Neural cell (in vitro differentiated cells): ENCODE data around the gene TPGS1. TPM values are rescaled to one million over a fixed set of nuclear protein-coding genes. Genes with fewer than 3 reads are reported as not detected.

Experiments used
- H2AFZ ChIP-seq: fragments of 200-600, 300-800 bp; sonication (generic), shearing (Covaris generic); 2 replicates; pipeline ENCODE4 v1.6.0; 2014; ENCODE audit warnings: low read depth, mild to moderate bottlenecking, antibody characterized with exemption, low read length, moderate library complexity
- H3F3A ChIP-seq: fragments of 200-600 bp; shearing (Covaris generic); 2 replicates; pipeline ENCODE4 v1.6.1; 2016; ENCODE audit warnings: mild to moderate bottlenecking, moderate library complexity, mixed read lengths, antibody characterized with exemption, low read length; ENCODE audit not compliant: insufficient read depth, poor library complexity, severe bottlenecking
- H3K27ac ChIP-seq: fragments of 200-600, 300-800 bp; sonication (generic), shearing (Covaris generic); 2 replicates; pipeline ENCODE4 v1.5.1; 2014; ENCODE audit warnings: mild to moderate bottlenecking, low read length, moderate library complexity
- H3K27me3 ChIP-seq: fragments of 300-800, 200-600 bp; sonication (generic), shearing (Covaris generic); 2 replicates; pipeline ENCODE4 v1.6.0; 2014; ENCODE audit warnings: mild to moderate bottlenecking, low read depth, low read length, moderate library complexity; ENCODE audit not compliant: insufficient read depth
- H3K36me3 ChIP-seq: fragments of 300-800, 200-600 bp; sonication (generic), shearing (Covaris generic); 2 replicates; pipeline ENCODE4 v1.5.1; 2014; ENCODE audit warnings: mild to moderate bottlenecking, antibody characterized with exemption, low read length, moderate library complexity; ENCODE audit not compliant: insufficient read depth
- H3K4me2 ChIP-seq: fragments of 300-800, 200-600 bp; sonication (generic), shearing (Covaris generic); 2 replicates; pipeline ENCODE4 v1.6.0; 2014; ENCODE audit warnings: mild to moderate bottlenecking, low read length
- H3K4me3 ChIP-seq: fragments of 300-800, 200-600 bp; sonication (generic), shearing (Covaris generic); 2 replicates; pipeline ENCODE4 v1.5.1; 2014; ENCODE audit warnings: mild to moderate bottlenecking, low read length, moderate library complexity
- H3K79me2 ChIP-seq: fragments of 200-600 bp; shearing (Covaris generic); replicated peaks from 2 replicates; pipeline ENCODE4 v1.6.0; 2014; ENCODE audit warnings: mild to moderate bottlenecking, low read length, moderate library complexity; ENCODE audit not compliant: insufficient read depth
- H3K9ac ChIP-seq: fragments of 300-800, 200-600 bp; sonication (generic), shearing (Covaris generic); 2 replicates; pipeline ENCODE4 v1.6.1; 2016; ENCODE audit warnings: mild to moderate bottlenecking, low read length, mixed read lengths
- H3K9me2 ChIP-seq: fragments of 200-600 bp; shearing (Covaris generic); 2 replicates; pipeline ENCODE4 v1.6.1; 2016; ENCODE audit warnings: mild to moderate bottlenecking, low read length, mixed read lengths; ENCODE audit not compliant: insufficient read depth
- H3K9me3 ChIP-seq: fragments of 200-600, 300-800 bp; sonication (generic), shearing (Covaris generic); 2 replicates; pipeline ENCODE4 v1.6.1; 2016; ENCODE audit warnings: mild to moderate bottlenecking, mixed run types, low read length, moderate library complexity, mixed read lengths
- H4K20me1 ChIP-seq: fragments of 200-600 bp; shearing (Covaris generic); 2 replicates; pipeline ENCODE4 v1.6.1; 2016; ENCODE audit warnings: mild to moderate bottlenecking, mixed run types; ENCODE audit not compliant: insufficient read depth
- EP300 ChIP-seq: fragments of 450-650 bp; conservative IDR thresholded peaks from 2 replicates; pipeline ENCODE4 v1.6.1; 2014; ENCODE audit warnings: antibody characterized with exemption, mild to moderate bottlenecking, moderate library complexity; ENCODE audit not compliant: poor library complexity, severe bottlenecking
- EZH2 ChIP-seq: fragments of 200-600, 300-800 bp; shearing (Covaris generic), sonication (generic); IDR thresholded peaks from 2 replicates; pipeline ENCODE4 v1.6.1; 2014; ENCODE audit warnings: antibody characterized with exemption, low read length, borderline replicate concordance, mild to moderate bottlenecking; ENCODE audit not compliant: insufficient read depth, poor library complexity, severe bottlenecking
- MXI1 ChIP-seq: fragments of 450-650 bp; conservative IDR thresholded peaks from 2 replicates; pipeline ENCODE4 v1.6.1; 2014; ENCODE audit warnings: antibody characterized with exemption, mild to moderate bottlenecking; ENCODE audit not compliant: poor library complexity, severe bottlenecking
- POLR2AphosphoS5 ChIP-seq: IDR thresholded peaks from 2 replicates; pipeline ENCODE4 v1.6.1; 2012
- RAD21 ChIP-seq: fragments of 450-650 bp; conservative IDR thresholded peaks from 2 replicates; pipeline ENCODE4 v1.6.1; 2014; ENCODE audit warnings: antibody characterized with exemption, mild to moderate bottlenecking, moderate library complexity
- SMC3 ChIP-seq: fragments of 450-650 bp; conservative IDR thresholded peaks from 2 replicates; pipeline ENCODE4 v1.6.1; 2014; ENCODE audit warnings: antibody characterized with exemption, mild to moderate bottlenecking, moderate library complexity; ENCODE audit not compliant: poor library complexity
- TAF1 ChIP-seq: IDR thresholded peaks from 2 replicates; pipeline ENCODE4 v1.6.1; 2012; ENCODE audit warnings: low read depth
- polyA plus RNA-seq: library from polyadenylated mRNA; depleted of rRNA; stranded (reverse); fragments of >200 nt; gene quantifications from 2 replicates; pipeline ENCODE4 v1.2.3, GENCODE V29; 2014
- TF ChIP-seq, protein P1 (sequence below): fragments of 450-650 bp; IDR thresholded peaks from 2 replicates; pipeline ENCODE4 v1.5.1; 2014; ENCODE audit warnings: antibody characterized with exemption, mild to moderate bottlenecking, moderate library complexity; ENCODE audit not compliant: poor library complexity, severe bottlenecking
- TF ChIP-seq, protein P2 (sequence below): IDR thresholded peaks from 2 replicates; pipeline ENCODE4 v1.6.1; 2012; ENCODE audit warnings: borderline replicate concordance

Gene TPGS1
- polyA plus RNA-seq, 1 donor from 2014 or later = 79.6 TPM

DNA sequence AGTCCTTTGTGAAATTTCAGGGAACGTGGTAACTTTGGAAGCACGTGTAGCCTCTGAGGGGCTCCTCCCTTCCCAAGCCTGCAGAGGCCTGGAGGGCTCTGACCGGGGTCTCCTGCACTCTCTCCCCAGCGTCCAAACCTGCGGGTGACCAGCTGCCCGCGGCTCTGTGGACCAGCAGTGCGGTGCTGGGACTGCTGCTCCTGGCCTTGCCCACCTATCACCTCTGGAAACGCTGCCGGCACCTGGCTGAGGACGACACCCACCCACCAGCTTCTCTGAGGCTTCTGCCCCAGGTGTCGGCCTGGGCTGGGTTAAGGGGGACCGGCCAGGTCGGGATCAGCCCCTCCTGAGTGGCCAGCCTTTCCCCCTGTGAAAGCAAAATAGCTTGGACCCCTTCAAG lies 2.7 kb upstream of the TPGS1 start:
- H3K27me3 ChIP-seq = peaks cover 5% of the 10 kb centered on the region
- no peak overlapping the region for H3K9ac ChIP-seq
- peaks cover 12% of the 10 kb centered on the region for H3K79me2 ChIP-seq
- no peaks in the 10 kb centered on the region for H4K20me1 ChIP-seq
- TF ChIP-seq RAD21 (no peak), EP300 (no peak), SMC3 (no peak), MXI1 (no peak), TAF1 (no peak), POLR2AphosphoS5 (no peak)
- TF ChIP-seq, protein P1, sequence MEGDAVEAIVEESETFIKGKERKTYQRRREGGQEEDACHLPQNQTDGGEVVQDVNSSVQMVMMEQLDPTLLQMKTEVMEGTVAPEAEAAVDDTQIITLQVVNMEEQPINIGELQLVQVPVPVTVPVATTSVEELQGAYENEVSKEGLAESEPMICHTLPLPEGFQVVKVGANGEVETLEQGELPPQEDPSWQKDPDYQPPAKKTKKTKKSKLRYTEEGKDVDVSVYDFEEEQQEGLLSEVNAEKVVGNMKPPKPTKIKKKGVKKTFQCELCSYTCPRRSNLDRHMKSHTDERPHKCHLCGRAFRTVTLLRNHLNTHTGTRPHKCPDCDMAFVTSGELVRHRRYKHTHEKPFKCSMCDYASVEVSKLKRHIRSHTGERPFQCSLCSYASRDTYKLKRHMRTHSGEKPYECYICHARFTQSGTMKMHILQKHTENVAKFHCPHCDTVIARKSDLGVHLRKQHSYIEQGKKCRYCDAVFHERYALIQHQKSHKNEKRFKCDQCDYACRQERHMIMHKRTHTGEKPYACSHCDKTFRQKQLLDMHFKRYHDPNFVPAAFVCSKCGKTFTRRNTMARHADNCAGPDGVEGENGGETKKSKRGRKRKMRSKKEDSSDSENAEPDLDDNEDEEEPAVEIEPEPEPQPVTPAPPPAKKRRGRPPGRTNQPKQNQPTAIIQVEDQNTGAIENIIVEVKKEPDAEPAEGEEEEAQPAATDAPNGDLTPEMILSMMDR = no peak
- H3K4me2 ChIP-seq = no peak overlapping the region
- no peaks in the 10 kb centered on the region for H3K36me3 ChIP-seq
- no peak overlapping the region for H3K27ac ChIP-seq
- no peaks in the 10 kb centered on the region for H3K9me2 ChIP-seq
- H3K9me3 ChIP-seq = no peaks in the 10 kb centered on the region
- no peak overlapping the region for H3K4me3 ChIP-seq
- H2AFZ ChIP-seq = no peak overlapping the region
- H3F3A ChIP-seq = no peaks in the 10 kb centered on the region

DNA sequence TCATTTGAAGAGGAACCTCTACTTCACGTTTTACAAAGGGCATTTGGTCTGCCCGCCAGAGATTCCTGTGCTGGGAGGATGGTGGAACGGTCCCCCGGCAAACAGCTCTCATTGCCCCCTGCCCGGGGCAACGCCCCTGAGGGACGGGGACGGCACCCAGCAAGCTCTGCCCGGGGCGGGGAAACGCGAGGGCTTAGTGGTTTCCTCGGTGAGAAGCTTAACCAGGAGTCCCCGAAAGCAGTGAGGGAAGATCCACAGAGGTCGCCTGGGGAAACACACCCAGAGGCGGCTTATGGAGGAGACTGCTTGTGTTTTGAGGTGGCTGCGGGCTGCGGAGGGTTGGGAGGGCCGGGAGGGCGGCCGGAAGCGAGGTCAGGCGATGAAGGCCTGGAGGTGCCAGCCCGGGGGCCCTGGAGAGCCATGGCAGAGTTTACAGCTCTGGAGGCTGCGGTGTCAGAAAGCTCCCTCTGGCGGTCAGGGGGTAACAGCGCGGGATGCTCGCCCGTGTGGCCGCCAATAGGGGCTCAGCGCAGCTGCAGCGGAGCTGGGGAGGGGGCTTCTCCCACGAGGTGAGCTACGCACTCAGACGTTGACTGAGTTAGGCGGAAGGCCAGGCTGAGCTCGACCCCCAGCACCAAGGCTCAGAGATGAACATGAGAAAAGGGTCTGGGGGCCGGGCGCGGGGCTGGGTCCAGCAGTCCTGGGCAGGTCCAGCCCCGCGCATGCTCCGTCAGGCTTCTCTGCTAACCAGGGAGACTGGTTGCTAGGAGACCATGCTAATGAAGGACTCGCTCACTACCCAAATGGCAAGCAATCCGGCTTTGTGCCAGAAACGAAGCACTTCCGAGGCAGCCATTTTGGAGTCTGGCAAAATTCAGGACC lies 652 bp upstream of the TPGS1 start:
- H3K9me3 ChIP-seq = no peaks in the 10 kb centered on the region
- TF ChIP-seq, protein P1 = peak; percentile 100
- TF ChIP-seq EZH2 (no peak), TAF1 (no peak), POLR2AphosphoS5 (peak; percentile 79), SMC3 (peak; percentile 98), EP300 (peak; percentile 65), RAD21 (peak; percentile 93), MXI1 (peak; percentile 81)
- TF ChIP-seq, protein P2, sequence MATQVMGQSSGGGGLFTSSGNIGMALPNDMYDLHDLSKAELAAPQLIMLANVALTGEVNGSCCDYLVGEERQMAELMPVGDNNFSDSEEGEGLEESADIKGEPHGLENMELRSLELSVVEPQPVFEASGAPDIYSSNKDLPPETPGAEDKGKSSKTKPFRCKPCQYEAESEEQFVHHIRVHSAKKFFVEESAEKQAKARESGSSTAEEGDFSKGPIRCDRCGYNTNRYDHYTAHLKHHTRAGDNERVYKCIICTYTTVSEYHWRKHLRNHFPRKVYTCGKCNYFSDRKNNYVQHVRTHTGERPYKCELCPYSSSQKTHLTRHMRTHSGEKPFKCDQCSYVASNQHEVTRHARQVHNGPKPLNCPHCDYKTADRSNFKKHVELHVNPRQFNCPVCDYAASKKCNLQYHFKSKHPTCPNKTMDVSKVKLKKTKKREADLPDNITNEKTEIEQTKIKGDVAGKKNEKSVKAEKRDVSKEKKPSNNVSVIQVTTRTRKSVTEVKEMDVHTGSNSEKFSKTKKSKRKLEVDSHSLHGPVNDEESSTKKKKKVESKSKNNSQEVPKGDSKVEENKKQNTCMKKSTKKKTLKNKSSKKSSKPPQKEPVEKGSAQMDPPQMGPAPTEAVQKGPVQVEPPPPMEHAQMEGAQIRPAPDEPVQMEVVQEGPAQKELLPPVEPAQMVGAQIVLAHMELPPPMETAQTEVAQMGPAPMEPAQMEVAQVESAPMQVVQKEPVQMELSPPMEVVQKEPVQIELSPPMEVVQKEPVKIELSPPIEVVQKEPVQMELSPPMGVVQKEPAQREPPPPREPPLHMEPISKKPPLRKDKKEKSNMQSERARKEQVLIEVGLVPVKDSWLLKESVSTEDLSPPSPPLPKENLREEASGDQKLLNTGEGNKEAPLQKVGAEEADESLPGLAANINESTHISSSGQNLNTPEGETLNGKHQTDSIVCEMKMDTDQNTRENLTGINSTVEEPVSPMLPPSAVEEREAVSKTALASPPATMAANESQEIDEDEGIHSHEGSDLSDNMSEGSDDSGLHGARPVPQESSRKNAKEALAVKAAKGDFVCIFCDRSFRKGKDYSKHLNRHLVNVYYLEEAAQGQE = peak; percentile 42
- no peaks in the 10 kb centered on the region for H3K36me3 ChIP-seq
- H2AFZ ChIP-seq = peak overlapping the region; percentile 94
- H3K9ac ChIP-seq = peak overlapping the region; percentile 99
- H3F3A ChIP-seq = no peaks in the 10 kb centered on the region
- no peaks in the 10 kb centered on the region for H3K27me3 ChIP-seq
- peak overlapping the region; percentile 100 for H3K4me3 ChIP-seq
- H4K20me1 ChIP-seq = no peaks in the 10 kb centered on the region
- no peak overlapping the region for H3K4me2 ChIP-seq
- H3K9me2 ChIP-seq = no peaks in the 10 kb centered on the region
- H3K79me2 ChIP-seq = peaks cover 12% of the 10 kb centered on the region
- H3K27ac ChIP-seq = peak overlapping the region; percentile 98
